GM21447 (cell line): ENCODE measurements around the gene MCAM.

Source experiments
- ATAC-seq: cut with Tn5 transposase; IDR thresholded peaks from one replicate; pipeline ENCODE4 v1.9.1; 2021; ENCODE audit not compliant: unreplicated experiment

The MCAM gene

DNA sequence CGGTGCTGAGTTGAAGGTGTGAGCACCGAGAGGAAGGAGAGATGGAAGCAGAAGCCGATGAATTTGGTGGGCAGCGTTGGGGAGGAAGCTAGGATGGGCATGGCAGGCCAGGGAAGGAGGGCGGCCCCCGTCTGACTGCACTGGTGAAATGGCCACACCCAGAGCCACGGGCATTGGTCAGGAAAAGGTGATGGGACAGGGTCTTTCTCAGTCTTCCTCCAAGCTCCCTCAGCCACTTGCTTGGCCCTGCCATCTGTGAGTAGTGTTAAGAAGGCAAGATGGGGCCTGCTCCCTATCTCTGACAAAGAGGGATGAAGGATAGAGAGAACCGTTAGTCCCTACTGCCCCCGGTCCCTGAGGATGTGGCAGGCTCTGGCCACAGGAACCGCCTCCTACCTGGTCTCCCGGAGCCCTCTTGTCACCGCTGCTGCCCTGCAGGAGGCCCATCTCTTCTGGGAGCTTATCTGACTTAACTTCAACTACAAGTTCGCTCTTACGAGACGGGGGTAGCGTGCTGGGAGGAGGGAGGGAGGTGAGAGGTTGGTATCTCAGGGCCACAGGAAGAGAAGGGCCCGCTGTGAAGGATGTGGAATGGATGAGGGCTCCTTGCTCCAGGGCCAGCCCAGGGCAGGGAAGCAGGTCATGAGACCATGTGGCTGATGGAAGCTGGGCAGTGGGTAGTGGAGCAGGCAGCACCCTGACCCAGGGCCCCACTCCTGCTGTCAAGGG, 6.8 kb downstream of the MCAM start:
- no peak for ATAC-seq

GRCh38 chr11:119309411-119309810, 7.5 kb downstream of the MCAM start:
- ATAC-seq: no peak

GRCh38 chr11:119307974-119308373, 9.0 kb downstream of the MCAM start:
- ATAC-seq: no peak

DNA sequence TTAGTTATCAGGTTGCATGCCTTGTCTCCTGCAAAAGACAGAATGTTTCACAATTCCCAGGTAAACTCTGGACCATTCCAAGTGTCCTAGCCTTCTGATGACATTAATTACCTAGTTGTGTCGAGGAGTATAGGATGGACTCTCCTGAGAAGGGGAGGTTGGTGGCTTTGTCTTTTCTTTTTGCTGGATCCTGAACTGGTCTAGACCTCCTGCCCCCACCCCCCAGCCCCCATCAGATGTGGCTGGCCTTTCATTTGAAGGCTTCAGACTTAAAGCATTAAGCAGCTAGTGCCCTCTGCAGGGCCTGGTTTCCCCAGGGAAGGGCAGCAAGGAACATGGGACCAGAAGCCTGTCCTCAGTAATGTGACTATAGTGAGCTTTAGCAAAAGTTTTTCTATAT, 9.7 kb downstream of the MCAM start:
- no peak for ATAC-seq

DNA sequence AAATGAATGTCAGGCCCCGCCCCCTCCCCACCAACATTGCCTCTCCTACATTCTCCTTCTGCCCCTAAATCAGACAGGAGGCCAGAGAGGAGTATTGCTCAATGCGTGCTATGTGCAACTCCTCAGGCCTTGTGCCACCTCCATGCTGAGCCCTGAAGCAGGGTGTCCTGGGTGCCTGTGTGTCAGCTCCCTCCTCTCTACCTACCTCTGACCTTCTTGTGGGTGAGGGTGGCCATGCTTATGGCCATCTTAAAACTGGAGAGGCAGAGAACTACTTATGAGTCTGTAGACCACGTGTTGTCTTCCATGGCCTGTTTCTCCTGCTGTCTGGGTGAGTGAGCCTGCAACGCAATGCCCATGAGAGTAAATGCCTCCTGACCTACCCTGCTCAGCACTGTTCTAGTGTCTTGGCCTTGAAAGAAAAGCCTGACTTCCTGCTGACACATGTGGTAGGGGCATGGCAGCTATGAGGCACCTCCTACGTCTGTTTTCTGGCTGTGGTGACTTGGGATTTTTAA, 10.5 kb downstream of the MCAM start:
- ATAC-seq: no peak

- ATAC-seq: no peak
Observed at GRCh38 chr11:119305556-119306372, 11.2 kb downstream of the MCAM start.

GRCh38 chr11:119303227-119303718, 13.7 kb downstream of the MCAM start:
- no peak for ATAC-seq

DNA sequence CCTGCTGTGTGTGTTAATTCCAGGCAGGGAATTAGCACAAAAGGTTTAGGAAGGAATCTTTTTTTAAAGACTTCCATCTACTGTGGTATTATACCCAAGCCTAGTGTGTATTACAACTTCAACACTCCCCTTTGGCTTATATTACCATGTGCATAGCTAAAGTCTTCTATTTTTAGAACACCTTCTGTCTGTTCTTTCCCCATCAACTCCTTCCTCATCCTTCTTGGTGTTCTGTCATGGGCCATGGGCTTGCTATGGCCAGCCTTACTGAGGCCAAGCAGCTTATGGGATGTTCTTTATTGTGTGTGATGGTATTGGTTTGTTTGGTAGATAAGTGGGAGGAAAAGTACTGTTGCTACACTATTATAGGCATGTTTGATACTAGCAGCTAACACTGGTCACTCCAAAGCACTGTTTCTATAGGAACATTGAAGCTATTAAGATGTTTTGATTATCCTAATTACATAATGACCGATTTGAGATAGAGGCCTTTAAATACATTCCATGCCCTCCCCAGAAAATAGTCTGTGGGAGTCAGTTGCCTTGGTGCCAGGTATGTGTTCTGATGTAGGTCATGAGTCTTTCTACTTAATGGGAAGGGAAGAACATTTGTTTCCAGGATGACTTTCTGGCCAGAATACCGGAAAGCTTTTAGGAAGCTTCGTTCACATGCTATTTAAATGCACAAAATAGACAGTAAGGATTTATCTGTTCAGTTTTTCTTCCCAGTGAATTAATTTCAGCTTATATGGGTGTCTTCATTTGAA, 16.5 kb downstream of the MCAM start:
- no peak for ATAC-seq

DNA sequence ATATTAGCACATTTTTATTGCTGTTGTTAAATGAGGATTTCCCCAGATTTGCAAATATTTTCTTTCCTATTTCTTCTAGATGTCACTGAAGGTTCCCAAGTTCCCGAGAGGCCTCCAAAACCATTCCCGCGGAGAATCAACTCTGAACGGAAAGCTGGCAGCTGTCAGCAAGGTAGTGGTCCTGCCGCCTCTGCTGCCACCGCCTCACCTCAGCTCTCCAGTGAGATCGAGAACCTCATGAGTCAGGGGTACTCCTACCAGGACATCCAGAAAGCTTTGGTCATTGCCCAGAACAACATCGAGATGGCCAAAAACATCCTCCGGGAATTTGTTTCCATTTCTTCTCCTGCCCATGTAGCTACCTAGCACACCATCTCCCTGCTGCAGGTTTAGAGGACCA, 17.5 kb downstream of the MCAM start:
- ATAC-seq: no peak

- no peak for ATAC-seq
Observed at GRCh38 chr11:119298726-119299125, 18.2 kb downstream of the MCAM start.

GRCh38 chr11:119297938-119298337, 19.0 kb downstream of the MCAM start:
- no peak for ATAC-seq

- ATAC-seq: no peak
Observed at GRCh38 chr11:119295178-119295577, 21.8 kb downstream of the MCAM start.

DNA sequence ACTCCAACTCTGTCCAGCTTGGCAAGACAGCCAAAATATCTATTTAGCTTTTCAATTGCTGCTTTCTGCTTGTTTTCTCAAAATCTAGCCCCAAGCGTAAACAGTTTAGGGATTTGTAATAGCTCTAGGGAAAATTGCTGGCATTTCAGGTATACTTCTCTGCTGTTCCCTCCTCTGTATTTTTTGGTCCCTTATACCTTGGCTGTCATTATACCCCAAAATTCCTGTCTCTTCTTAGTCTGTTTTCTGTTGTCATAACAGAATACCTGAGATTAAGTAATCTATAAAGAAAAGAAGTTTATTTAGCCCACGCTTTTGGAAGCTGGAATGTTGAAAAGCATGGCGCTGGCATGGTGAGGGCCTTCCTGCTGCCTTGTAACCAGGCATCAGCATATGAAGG, 23.5 kb downstream of the MCAM start:
- ATAC-seq: no peak

GRCh38 chr11:119290894-119291497, 25.9 kb downstream of the MCAM start:
- no peak for ATAC-seq

- no peak for ATAC-seq
Observed at GRCh38 chr11:119288219-119288618, 28.7 kb downstream of the MCAM start.

DNA sequence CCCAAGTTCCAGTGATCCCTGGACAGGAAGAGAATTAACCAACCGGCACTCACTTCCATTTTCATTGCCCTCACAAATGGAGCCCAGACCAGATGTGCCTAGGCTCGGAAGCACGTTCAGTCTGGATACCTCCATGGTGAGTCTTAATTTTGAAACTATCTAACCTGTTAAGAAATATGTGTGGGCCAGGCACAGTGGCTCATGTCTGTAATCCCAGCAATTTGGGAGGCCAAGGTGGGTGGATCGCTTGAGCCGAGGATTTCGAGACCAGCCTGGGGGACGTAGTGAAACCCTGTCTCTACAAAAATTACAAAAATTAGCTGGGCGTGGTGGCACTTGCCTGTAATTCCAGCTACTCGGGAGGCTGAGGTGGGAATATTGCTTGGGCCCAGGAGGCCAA, 31.5 kb downstream of the MCAM start:
- no peak for ATAC-seq

DNA sequence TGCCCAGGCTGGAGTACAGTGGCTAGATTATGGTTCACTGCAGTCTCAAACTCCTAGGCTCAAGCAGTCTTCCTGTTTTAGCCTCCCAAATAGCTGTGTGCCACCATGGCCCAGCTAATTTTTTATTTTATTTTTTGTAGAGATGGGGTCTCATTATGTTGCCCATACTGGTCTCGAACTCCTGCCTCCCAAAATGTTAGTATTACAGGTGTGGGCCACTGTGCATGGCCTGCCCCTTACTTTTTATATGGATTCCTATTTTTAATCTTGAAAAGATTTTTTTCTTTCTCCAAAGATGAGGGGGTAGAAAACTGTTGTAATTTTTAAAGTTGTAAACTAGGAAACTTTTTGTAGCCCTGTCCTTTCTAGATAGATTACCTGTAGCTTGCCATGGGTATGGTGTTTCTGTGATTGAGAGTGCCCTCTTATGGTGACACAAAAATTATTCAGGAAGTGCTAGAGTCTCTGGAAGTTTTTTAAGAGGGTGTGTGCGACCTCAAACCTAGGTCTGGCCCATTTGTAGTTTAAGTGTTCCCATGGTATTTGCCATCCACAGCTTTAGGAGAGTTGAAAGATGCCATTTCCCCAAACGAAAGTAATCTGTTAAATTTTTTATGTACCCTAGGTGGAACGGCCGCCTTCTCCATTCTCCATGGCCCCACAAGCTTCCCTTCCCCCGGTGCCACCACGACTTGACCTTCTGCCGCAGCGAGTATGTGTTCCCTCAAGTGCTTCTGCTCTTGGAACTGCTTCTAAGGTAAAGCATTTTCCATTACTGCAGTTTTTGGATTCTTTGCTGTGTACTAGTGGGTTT, 32.4 kb downstream of the MCAM start:
- ATAC-seq: no peak

- no peak for ATAC-seq
Observed at GRCh38 chr11:119282495-119282894, 34.4 kb downstream of the MCAM start.

DNA sequence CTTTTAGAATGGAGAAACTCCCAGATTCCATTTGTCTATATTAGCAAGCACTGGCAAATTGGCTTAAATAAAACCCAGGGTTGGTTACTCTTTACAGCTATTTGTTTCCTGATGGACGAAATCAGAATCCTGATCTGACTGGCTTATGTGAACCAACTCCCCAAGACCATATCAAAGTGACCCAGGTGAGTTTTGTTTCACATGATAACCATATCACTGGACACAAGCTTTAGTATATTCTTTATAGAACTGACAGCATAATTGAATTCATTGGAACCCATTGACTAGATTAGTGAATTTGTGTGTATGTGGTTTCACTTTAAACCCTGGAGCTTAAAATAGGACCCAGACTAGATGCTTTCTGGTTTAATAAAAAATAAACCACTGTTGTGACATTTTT, 39.3 kb downstream of the MCAM start:
- no peak for ATAC-seq

DNA sequence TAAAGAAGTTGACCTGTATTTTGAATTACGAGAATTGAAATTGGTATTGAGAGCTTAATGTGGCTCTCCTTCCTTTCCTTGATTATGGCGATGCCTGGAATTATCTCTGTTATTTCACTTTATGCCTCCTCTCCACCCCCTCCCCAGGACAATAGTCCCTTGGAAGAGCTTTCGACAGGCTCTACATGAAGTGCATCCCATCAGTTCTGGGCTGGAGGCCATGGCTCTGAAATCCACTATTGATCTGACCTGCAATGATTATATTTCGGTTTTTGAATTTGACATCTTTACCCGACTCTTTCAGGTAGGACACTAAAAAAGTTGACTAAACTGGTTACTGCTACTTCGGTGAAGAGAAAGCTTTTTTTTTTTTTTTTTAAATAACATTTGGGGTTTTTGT, 43.2 kb downstream of the MCAM start:
- ATAC-seq: no peak
